Heart left ventricle (tissue), 13 donors: ENCODE measurements around the gene METRN.

Experiments used
- POLR2A ChIP-seq, 2 donors: fragments of 450-650 bp; IDR thresholded peaks; one replicate each; pipeline ENCODE4 v1.6.1; 2017; ENCODE audit warnings: antibody characterized with exemption in 2 of 2, mild to moderate bottlenecking in 2 of 2, moderate library complexity in 2 of 2
- TF ChIP-seq, protein P1 (sequence below), 12 donors: fragments of 200-600 bp; sonication (generic) in 4 of 12; IDR thresholded peaks; one replicate each; pipeline versions ENCODE4 v1.5.0 to v1.8.0; 2018 to 2022; ENCODE audit warnings: antibody characterized with exemption in 12 of 12, mild to moderate bottlenecking in 5 of 12
- donor health status: ischemic (EF 13 %, LVEDD 7.1; RV severe dilation, severe dysfunction).
- donor health status: DM: no; HTN: yes; CAD: no.
- donor health status: DM: no; HTN: no; CAD: no.
- donor health status: ischemic (EF 25% LVEDD 6.9; RV normal size, moderate dysfunction).
- donor health status: ischemic (EF 25% LVEDD 5.7; RV mildly dilated, moderate dysfunction).
- donor health status: ischemic (EF 35%, LVEDD 5.7; RV mildly dilated, moderate dysfunction).
- donor health status: nonischemic (EF 11% LVEDD 7.7; RV severe dilation, severe dysfunction).
- donor health status: DM: yes; HTN: yes; CAD: no.
- donor health status: PGD.
- donor health status: ischemic (EF 29% LVEDD 5.4; RV normal size, mild dysfunction).
- donor health status: nonischemic (EF 23%, LVEDD 6.1; RV moderate dilation, normal function).

DNA sequence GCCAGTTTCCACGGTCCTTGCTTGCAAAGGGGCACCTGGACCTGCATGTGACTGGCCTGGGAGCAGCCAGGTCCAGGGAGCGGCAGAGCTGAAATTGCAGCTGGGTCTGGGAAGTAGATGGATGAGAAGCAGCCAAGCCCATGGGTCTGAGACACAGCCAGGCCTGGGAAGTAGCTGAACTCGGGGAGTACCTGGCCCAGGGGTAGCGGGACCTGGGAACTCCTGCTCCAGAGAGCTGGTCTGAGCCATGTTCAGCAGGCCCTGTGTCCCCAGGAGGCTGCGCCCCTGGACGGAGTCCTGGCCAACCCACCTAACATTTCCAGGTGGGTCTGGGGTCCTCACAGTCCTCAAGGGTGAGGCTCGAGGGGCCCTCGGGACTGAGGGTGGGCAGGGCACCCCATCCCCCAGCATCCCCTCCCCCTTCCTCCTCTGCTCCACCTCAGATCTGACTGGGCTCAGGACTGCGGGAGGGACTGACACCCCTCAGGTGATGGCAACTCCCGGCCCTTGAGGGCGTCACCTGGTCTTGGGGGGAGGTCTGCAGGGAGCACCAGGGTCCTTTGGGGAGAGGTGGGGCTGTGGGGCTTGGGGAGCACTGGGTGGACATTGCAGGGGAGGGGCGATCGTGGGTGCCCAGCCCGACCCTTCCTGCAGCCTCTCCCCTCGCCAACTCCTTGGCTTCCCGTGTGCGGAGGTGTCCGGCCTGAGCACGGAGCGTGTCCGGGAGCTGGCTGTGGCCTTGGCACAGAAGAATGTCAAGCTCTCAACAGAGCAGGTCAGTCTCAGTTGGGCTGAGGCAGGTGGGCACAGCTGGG lies 48.7 kb downstream of the METRN start:
- TF ChIP-seq, protein P1, sequence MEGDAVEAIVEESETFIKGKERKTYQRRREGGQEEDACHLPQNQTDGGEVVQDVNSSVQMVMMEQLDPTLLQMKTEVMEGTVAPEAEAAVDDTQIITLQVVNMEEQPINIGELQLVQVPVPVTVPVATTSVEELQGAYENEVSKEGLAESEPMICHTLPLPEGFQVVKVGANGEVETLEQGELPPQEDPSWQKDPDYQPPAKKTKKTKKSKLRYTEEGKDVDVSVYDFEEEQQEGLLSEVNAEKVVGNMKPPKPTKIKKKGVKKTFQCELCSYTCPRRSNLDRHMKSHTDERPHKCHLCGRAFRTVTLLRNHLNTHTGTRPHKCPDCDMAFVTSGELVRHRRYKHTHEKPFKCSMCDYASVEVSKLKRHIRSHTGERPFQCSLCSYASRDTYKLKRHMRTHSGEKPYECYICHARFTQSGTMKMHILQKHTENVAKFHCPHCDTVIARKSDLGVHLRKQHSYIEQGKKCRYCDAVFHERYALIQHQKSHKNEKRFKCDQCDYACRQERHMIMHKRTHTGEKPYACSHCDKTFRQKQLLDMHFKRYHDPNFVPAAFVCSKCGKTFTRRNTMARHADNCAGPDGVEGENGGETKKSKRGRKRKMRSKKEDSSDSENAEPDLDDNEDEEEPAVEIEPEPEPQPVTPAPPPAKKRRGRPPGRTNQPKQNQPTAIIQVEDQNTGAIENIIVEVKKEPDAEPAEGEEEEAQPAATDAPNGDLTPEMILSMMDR (IDR thresholded peaks at IDR 0.05), result no peak
- TF ChIP-seq POLR2A (IDR thresholded peaks at IDR 0.05), result no peak
